Measurements from ENCODE around the gene CACNB3. TPM values are rescaled to one million over a fixed set of nuclear protein-coding genes. Genes with fewer than 3 reads are reported as not detected.

Gene CACNB3
- total and polyA plus RNA-seq, 2 donors (not counting 1 experiment from before 2014, with no cell fraction given) = 28.4 to 46.2 TPM

- DNase-seq (ENCODE audit: low read depth in 2 of 2) = no peak
- Histone ChIP-seq H3K27me3 (ENCODE audit: control insufficient read depth, insufficient read depth, low read length) (no peaks in the 10 kb centered on the region), H3K79me2 (ENCODE audit: control insufficient read depth, insufficient read depth, low read length) (no peaks in the 10 kb centered on the region), H3K4me3 (replicated peaks in 1 of 4; ENCODE audit: control extremely low read depth in 1 of 4, insufficient read depth in 1 of 4, low read depth in 3 of 4, low read length in 4 of 4) (no peak overlapping the region), H4K20me1 (ENCODE audit: control insufficient read depth, extremely low read depth, insufficient read depth, low read length) (no peaks in the 10 kb centered on the region), H3K9me3 (ENCODE audit: control insufficient read depth, insufficient read depth, low read depth, low read length) (no peaks in the 10 kb centered on the region), H3K27ac (ENCODE audit: insufficient read depth, low read length) (no peak overlapping the region), H3K4me2 (ENCODE audit: extremely low read depth, insufficient read depth, low read length) (no peak overlapping the region), H3K9ac (ENCODE audit: insufficient read depth, low read length) (no peak overlapping the region), H2AFZ (ENCODE audit: low read length) (no peak overlapping the region), H3K4me1 (ENCODE audit: control insufficient read depth, extremely low read depth, insufficient read depth, low read length) (no peaks in the 10 kb centered on the region), H3K36me3 (ENCODE audit: control insufficient read depth, insufficient read depth, low read length) (peaks cover 22% of the 10 kb centered on the region)
- no peak for TF ChIP-seq EZH2 (IDR thresholded peaks at IDR 0.05; ENCODE audit: low read length, missing control alignments)
- TF ChIP-seq, protein P1, sequence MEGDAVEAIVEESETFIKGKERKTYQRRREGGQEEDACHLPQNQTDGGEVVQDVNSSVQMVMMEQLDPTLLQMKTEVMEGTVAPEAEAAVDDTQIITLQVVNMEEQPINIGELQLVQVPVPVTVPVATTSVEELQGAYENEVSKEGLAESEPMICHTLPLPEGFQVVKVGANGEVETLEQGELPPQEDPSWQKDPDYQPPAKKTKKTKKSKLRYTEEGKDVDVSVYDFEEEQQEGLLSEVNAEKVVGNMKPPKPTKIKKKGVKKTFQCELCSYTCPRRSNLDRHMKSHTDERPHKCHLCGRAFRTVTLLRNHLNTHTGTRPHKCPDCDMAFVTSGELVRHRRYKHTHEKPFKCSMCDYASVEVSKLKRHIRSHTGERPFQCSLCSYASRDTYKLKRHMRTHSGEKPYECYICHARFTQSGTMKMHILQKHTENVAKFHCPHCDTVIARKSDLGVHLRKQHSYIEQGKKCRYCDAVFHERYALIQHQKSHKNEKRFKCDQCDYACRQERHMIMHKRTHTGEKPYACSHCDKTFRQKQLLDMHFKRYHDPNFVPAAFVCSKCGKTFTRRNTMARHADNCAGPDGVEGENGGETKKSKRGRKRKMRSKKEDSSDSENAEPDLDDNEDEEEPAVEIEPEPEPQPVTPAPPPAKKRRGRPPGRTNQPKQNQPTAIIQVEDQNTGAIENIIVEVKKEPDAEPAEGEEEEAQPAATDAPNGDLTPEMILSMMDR (conservative IDR thresholded peaks at IDR 0.05 in 1 of 2, IDR thresholded peaks at IDR 0.05 in 1 of 2; ENCODE audit: low read depth in 1 of 2, low read length in 2 of 2) = no peak
These were observed 10.7 kb downstream of the CACNB3 start for GRCh38 chr12:48828841-48829575.

DNA sequence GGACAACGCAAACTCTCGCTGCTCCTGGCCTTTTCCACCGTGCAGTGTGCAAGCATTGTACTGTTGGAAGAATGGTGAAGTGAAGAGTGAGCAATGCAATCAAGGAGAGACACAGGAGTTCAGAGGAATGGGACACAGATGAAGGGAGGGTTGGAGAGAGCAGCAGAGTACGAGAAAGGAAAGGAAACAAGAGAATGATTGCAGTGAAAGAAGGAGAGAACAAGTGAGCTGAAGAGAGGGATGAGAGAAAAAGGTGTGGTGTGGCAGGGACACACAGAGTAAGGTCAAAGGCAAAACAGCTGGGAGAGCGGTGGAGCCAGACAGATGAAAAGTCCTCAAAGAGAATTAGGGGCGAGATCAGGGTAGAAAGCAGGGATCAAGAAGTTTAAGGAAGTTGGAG, 13.0 kb downstream of the CACNB3 start:
- no peaks in the 10 kb centered on the region for H4K20me1 ChIP-seq (ENCODE audit: control insufficient read depth, extremely low read depth, insufficient read depth, low read length)
- no peaks in the 10 kb centered on the region for H3K4me1 ChIP-seq (ENCODE audit: control insufficient read depth, extremely low read depth, insufficient read depth, low read length)
- no peak overlapping the region for H3K4me3 ChIP-seq (replicated peaks in 1 of 4; ENCODE audit: control extremely low read depth in 1 of 4, insufficient read depth in 1 of 4, low read depth in 3 of 4, low read length in 4 of 4)
- no peaks in the 10 kb centered on the region for H3K9me3 ChIP-seq (ENCODE audit: control insufficient read depth, insufficient read depth, low read depth, low read length)
- no peaks in the 10 kb centered on the region for H3K79me2 ChIP-seq (ENCODE audit: control insufficient read depth, insufficient read depth, low read length)
- no peak for DNase-seq (ENCODE audit: low read depth in 2 of 2)
- H3K9ac ChIP-seq (ENCODE audit: insufficient read depth, low read length) = no peak overlapping the region
- no peak overlapping the region for H3K27ac ChIP-seq (ENCODE audit: insufficient read depth, low read length)
- H3K4me2 ChIP-seq (ENCODE audit: extremely low read depth, insufficient read depth, low read length) = no peak overlapping the region
- TF ChIP-seq, protein P1 (conservative IDR thresholded peaks at IDR 0.05 in 1 of 2, IDR thresholded peaks at IDR 0.05 in 1 of 2; ENCODE audit: low read depth in 1 of 2, low read length in 2 of 2) = no peak
- TF ChIP-seq EZH2 (IDR thresholded peaks at IDR 0.05; ENCODE audit: low read length, missing control alignments) = no peak
- no peak overlapping the region for H2AFZ ChIP-seq (ENCODE audit: low read length)
- H3K36me3 ChIP-seq (ENCODE audit: control insufficient read depth, insufficient read depth, low read length) = peaks cover 20% of the 10 kb centered on the region
- H3K27me3 ChIP-seq (ENCODE audit: control insufficient read depth, insufficient read depth, low read length) = no peaks in the 10 kb centered on the region

DNA sequence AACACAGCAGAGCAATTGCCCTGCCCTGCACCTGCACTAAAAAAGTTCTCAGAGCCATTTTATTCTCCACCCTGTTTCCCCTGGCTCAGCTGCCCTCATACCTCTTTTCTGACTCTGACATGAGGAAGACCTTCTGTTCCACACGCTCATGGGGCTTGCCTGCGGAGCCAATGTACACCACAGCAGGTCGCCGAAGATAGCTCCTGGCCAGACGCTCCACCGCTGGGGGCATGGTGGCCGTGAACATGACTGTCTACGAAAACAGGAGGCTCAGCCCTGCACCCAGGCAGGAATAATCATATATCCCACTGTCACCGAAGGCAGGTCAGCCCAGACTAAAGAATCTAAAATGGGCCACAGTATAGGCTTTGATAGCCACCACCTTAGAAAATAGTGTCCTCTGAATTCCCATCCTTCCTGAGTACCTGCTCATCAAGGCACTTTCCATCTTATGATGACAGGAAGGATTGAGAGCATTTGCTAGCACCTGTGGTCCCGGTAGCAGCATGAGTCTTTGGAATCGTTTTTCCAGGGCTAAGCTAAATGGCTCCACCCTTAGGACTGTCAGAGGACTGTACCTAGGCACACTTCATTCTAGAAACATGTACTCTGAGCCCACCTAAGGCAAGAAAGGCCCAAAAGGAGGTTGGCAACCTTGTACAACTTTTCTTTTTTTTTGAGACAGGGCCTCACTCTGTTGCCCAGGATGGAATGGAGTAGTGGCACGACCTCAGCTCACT, 14.2 kb downstream of the CACNB3 start:
- no peak overlapping the region for H3K4me3 ChIP-seq (replicated peaks in 1 of 4; ENCODE audit: control extremely low read depth in 1 of 4, insufficient read depth in 1 of 4, low read depth in 3 of 4, low read length in 4 of 4)
- no peaks in the 10 kb centered on the region for H3K4me1 ChIP-seq (ENCODE audit: control insufficient read depth, extremely low read depth, insufficient read depth, low read length)
- no peak overlapping the region for H3K27ac ChIP-seq (ENCODE audit: insufficient read depth, low read length)
- no peaks in the 10 kb centered on the region for H3K79me2 ChIP-seq (ENCODE audit: control insufficient read depth, insufficient read depth, low read length)
- no peak overlapping the region for H3K9ac ChIP-seq (ENCODE audit: insufficient read depth, low read length)
- H3K9me3 ChIP-seq (ENCODE audit: control insufficient read depth, insufficient read depth, low read depth, low read length) = no peaks in the 10 kb centered on the region
- no peak overlapping the region for H3K4me2 ChIP-seq (ENCODE audit: extremely low read depth, insufficient read depth, low read length)
- TF ChIP-seq, protein P1 (conservative IDR thresholded peaks at IDR 0.05 in 1 of 2, IDR thresholded peaks at IDR 0.05 in 1 of 2; ENCODE audit: low read depth in 1 of 2, low read length in 2 of 2) = no peak
- no peak for TF ChIP-seq EZH2 (IDR thresholded peaks at IDR 0.05; ENCODE audit: low read length, missing control alignments)
- no peaks in the 10 kb centered on the region for H4K20me1 ChIP-seq (ENCODE audit: control insufficient read depth, extremely low read depth, insufficient read depth, low read length)
- H2AFZ ChIP-seq (ENCODE audit: low read length) = no peak overlapping the region
- no peaks in the 10 kb centered on the region for H3K27me3 ChIP-seq (ENCODE audit: control insufficient read depth, insufficient read depth, low read length)
- DNase-seq (ENCODE audit: low read depth in 2 of 2) = no peak
- H3K36me3 ChIP-seq (ENCODE audit: control insufficient read depth, insufficient read depth, low read length) = peaks cover 23% of the 10 kb centered on the region

All from fibroblast of lung (primary cell).